ENCODE results near the gene TENM4.

The TENM4 gene

DNA sequence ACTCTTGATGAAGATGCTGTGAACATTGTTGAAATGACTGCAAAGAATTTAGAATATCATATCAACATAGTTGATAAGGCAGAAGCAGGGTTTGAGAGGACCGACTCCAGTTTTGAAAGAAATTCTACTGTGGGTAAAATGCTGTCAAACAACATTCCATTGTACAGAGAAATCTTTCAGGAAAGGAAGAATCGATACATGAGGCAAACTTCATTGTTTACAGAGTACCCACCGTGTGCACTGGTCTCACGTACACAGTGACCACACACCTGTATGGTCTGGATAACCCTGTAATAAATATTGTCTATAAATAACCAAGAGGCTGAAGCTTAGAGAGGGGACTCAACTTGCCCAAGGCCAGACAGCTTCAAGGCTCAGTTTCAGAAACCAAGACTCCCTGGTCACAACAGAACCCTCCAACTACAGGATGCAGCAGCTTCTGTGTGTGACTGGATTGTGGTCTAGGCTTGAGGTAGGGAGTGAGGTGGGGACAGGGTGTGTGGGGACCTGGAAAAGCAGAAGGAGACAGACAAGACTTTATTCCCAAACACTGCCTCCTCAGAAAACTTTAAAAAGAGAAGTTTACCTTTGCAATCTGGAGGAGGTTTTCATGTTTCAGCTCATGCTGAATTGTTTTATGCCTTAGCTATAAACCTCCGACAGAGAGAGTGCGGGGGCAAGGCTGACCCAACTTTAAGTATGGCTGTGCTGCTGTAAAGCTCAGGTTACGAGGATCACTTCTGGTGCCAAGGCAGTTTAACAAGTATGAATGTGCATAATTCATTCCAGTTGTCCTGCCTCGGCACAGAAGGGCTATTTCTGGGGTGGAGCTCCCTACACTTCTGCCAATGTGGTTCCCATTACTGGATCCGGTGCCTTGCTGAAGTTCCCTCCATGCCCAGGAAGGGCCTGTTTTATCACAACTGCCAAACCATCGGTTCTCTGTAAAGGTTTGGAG is 493.6 kb downstream of the TENM4 start:
- ChIA-PET CTCF (no interaction called here), POLR2A (no interaction called here)
- no peak overlapping the region for H3K27ac ChIP-seq (ENCODE audit: extremely low read depth, low read depth, low read length)
- H3K4me3 ChIP-seq (ENCODE audit: low read depth, low read length), result no peak overlapping the region
- no peak for TF ChIP-seq ZNF433 (tag by site-specific recombination; IDR thresholded peaks at IDR 0.05; ENCODE audit: low read depth)
- no peak for TF ChIP-seq KLF16 (tag by site-specific recombination; IDR thresholded peaks at IDR 0.05)
- TF ChIP-seq ZNF677 (tag by site-specific recombination; IDR thresholded peaks at IDR 0.05), result peak; percentile 94
- no peaks in the 10 kb centered on the region for H3K4me1 ChIP-seq (ENCODE audit: control insufficient read depth, insufficient read depth, low read length)
- no peaks in the 10 kb centered on the region for H3K9me3 ChIP-seq (ENCODE audit: control insufficient read depth, insufficient read depth, low read depth, low read length)
- no peaks in the 10 kb centered on the region for H3K36me3 ChIP-seq (ENCODE audit: control insufficient read depth in 2 of 2, insufficient read depth in 1 of 2, low read length in 2 of 2)

- TF ChIP-seq ZNF776 (tag by site-specific recombination; IDR thresholded peaks at IDR 0.05; ENCODE audit: borderline replicate concordance) (no peak), ZNF626 (tag by site-specific recombination; IDR thresholded peaks at IDR 0.05) (no peak), SCRT2 (tag by site-specific recombination; IDR thresholded peaks at IDR 0.05) (0 out of 2 replicates have a peak, but pooled peaks have one; percentile 13)
- Histone ChIP-seq H3K4me1 (ENCODE audit: control insufficient read depth, insufficient read depth, low read length) (no peaks in the 10 kb centered on the region), H3K4me3 (ENCODE audit: low read depth, low read length) (no peak overlapping the region), H3K9me3 (ENCODE audit: control insufficient read depth, insufficient read depth, low read depth, low read length) (no peaks in the 10 kb centered on the region), H3K27ac (ENCODE audit: extremely low read depth, low read depth, low read length) (no peak overlapping the region), H3K36me3 (ENCODE audit: control insufficient read depth in 2 of 2, insufficient read depth in 1 of 2, low read length in 2 of 2) (no peaks in the 10 kb centered on the region)
- CTCF ChIA-PET, result interaction anchor here (0.7 kb wide), 1 partner anchor 546 kb away, joined by 7 read pairs; no protein-coding TSS in a partner anchor
- POLR2A ChIA-PET, result no interaction called here
Observed at GRCh38 chr11:78943841-78944240, 497.0 kb downstream of the TENM4 start.

DNA sequence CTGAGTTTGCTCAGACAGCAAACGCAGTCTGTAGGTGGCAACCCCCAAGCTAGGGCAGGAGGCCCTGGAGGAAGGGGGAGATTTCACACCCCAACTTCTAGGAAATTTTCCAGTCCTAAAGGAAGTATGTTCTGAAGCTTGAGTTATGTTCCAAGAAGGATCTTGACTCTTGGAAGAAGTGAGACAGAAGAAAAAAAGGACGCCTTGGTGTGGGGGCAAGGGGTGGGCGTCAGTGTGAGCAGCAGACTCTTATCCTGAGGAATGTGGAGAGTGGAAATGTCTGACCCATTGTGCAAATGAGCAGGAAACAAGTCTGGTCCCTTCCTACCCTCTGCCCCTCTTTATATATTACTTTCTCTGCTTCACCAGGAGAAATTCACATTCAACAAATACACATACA is 497.7 kb downstream of the TENM4 start:
- H3K4me1 ChIP-seq (ENCODE audit: control insufficient read depth, insufficient read depth, low read length), result no peaks in the 10 kb centered on the region
- H3K4me3 ChIP-seq (ENCODE audit: low read depth, low read length), result no peak overlapping the region
- POLR2A ChIA-PET, result no interaction called here
- H3K9me3 ChIP-seq (ENCODE audit: control insufficient read depth, insufficient read depth, low read depth, low read length), result no peaks in the 10 kb centered on the region
- CTCF ChIA-PET, result interaction anchor here (0.6 kb wide), 1 partner anchor 144 kb away, joined by 3 read pairs; no protein-coding TSS in a partner anchor
- no peaks in the 10 kb centered on the region for H3K36me3 ChIP-seq (ENCODE audit: control insufficient read depth in 2 of 2, insufficient read depth in 1 of 2, low read length in 2 of 2)
- TF ChIP-seq MYNN (tag by site-specific recombination; IDR thresholded peaks at IDR 0.05; ENCODE audit: borderline replicate concordance), result no peak
- no peak for TF ChIP-seq HIC1 (tag by site-specific recombination; IDR thresholded peaks at IDR 0.05)
- no peak for TF ChIP-seq ZNF560 (tag by site-specific recombination; IDR thresholded peaks at IDR 0.05; ENCODE audit: borderline replicate concordance)
- TF ChIP-seq ZNF529 (tag by site-specific recombination; IDR thresholded peaks at IDR 0.05; ENCODE audit: insufficient replicate concordance), result no peak
- no peak for TF ChIP-seq ZNF768 (tag by site-specific recombination; IDR thresholded peaks at IDR 0.05)
- TF ChIP-seq ZSCAN30 (tag by site-specific recombination; IDR thresholded peaks at IDR 0.05), result no peak
- no peak for TF ChIP-seq ZNF629 (tag by site-specific recombination; IDR thresholded peaks at IDR 0.05)
- TF ChIP-seq MZF1 (tag by site-specific recombination; IDR thresholded peaks at IDR 0.05; ENCODE audit: borderline replicate concordance), result no peak
- no peak for TF ChIP-seq ZNF404 (tag by site-specific recombination; IDR thresholded peaks at IDR 0.05)
- no peak for TF ChIP-seq ZNF776 (tag by site-specific recombination; IDR thresholded peaks at IDR 0.05; ENCODE audit: borderline replicate concordance)
- TF ChIP-seq, protein P1, sequence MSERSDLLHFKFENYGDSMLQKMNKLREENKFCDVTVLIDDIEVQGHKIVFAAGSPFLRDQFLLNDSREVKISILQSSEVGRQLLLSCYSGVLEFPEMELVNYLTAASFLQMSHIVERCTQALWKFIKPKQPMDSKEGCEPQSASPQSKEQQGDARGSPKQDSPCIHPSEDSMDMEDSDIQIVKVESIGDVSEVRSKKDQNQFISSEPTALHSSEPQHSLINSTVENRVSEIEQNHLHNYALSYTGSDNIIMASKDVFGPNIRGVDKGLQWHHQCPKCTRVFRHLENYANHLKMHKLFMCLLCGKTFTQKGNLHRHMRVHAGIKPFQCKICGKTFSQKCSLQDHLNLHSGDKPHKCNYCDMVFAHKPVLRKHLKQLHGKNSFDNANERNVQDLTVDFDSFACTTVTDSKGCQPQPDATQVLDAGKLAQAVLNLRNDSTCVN (tag by site-specific recombination; optimal IDR thresholded peaks at IDR 0.05), result no peak
- TF ChIP-seq ZNF843 (tag by site-specific recombination; IDR thresholded peaks at IDR 0.05), result no peak
- TF ChIP-seq ZNF302 (tag by site-specific recombination; IDR thresholded peaks at IDR 0.05; ENCODE audit: low read depth), result no peak
- TF ChIP-seq ZNF510 (tag by site-specific recombination; IDR thresholded peaks at IDR 0.05; ENCODE audit: insufficient replicate concordance), result no peak
- no peak for TF ChIP-seq ZNF266 (tag by site-specific recombination; IDR thresholded peaks at IDR 0.05; ENCODE audit: low read depth)
- no peak for TF ChIP-seq ZNF311 (tag by site-specific recombination; IDR thresholded peaks at IDR 0.05; ENCODE audit: borderline replicate concordance)
- TF ChIP-seq ZNF830 (tag by site-specific recombination; IDR thresholded peaks at IDR 0.05; ENCODE audit: low read depth), result no peak
- TF ChIP-seq ZSCAN4 (tag by site-specific recombination; IDR thresholded peaks at IDR 0.05), result no peak
- TF ChIP-seq ZNF626 (tag by site-specific recombination; IDR thresholded peaks at IDR 0.05), result no peak
- no peak for TF ChIP-seq GLIS1 (tag by site-specific recombination; IDR thresholded peaks at IDR 0.05)
- H3K27ac ChIP-seq (ENCODE audit: extremely low read depth, low read depth, low read length), result no peak overlapping the region
